Measurements from ENCODE around the gene IRX4.

Gene IRX4

DNA sequence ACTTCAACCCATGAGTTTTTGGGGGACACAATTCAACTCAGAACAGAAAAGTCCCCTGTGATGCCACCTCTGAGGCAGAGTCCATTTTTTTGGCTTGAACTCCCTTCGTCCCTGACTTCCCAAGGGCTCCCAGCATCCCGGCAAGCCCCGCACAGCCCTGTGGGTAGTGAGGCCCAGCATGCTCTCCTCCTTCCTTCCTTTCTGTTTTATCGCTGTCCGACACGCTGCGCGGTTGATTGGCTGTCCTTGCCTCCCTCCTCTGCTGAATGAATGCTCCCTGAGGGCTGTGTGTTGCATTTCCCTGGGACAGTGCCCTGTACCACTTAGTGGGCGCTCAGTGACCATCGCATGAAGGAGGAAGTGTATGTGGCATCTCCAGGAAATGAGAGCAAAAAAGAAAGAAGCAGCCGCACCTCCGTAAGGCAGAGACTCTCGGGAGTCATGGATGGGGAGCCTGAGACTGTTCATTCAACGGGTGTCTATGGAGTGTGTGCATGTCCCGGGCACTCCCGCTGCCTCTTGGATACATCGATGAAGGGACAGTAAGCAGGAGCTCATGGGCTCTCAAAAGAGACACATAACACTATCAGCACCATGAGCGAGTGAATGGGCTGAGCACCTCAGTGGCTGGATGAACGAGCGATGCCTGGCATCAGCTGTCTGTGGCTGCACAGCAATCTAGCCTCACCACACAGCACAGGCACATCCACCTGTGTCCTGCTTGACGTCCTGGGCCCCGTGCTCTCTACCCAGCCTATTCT, 10.1 kb upstream of the IRX4 start:
- no peaks in the 10 kb centered on the region for H3F3A ChIP-seq (ENCODE audit: low read depth)
- no peaks in the 10 kb centered on the region for H3K27me3 ChIP-seq (ENCODE audit: insufficient read depth, low read length, poor library complexity, severe bottlenecking)

DNA sequence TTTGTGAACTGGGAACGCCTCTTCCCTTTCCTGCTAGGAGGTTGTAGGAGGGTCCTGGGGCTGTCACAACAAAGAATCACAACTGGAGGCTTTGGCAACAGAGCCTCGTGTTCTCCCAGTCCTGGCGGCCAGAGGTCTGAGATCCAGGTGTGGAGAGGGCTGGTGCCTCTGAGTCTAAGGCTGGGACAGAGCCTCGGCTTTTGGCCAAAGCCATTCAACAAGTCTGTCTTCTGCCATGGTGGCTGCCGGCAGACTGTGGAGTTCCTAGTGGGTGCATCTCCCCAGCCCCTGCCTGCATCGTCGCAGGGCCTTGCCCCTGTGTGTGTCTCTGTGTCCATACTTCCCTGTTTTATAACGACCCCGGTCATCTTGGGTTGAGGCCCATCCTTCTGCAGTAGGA, 9.5 kb upstream of the IRX4 start:
- H3K9me2 ChIP-seq (replicated peaks; ENCODE audit: low read depth, low read length) = no peaks in the 10 kb centered on the region
- H3K36me3 ChIP-seq (ENCODE audit: insufficient read depth, low read length) = no peaks in the 10 kb centered on the region
- H3K4me3 ChIP-seq (ENCODE audit: low read length, poor library complexity, severe bottlenecking) = no peak overlapping the region
- no peaks in the 10 kb centered on the region for H3K27me3 ChIP-seq (ENCODE audit: insufficient read depth, low read length, poor library complexity, severe bottlenecking)
- no peak overlapping the region for H2AFZ ChIP-seq (ENCODE audit: low read length)
- H3K4me2 ChIP-seq (ENCODE audit: low read depth, low read length, poor library complexity, severe bottlenecking) = no peak overlapping the region
- no peaks in the 10 kb centered on the region for H3K79me2 ChIP-seq (ENCODE audit: insufficient read depth, low read length)
- H3K4me1 ChIP-seq (ENCODE audit: insufficient read depth, low read length, poor library complexity, severe bottlenecking) = no peaks in the 10 kb centered on the region
- H3K9me3 ChIP-seq (ENCODE audit: insufficient read depth, low read depth, low read length) = peaks cover 7% of the 10 kb centered on the region; the same call in 1 of the 2 replicates
- TF ChIP-seq, protein P1, sequence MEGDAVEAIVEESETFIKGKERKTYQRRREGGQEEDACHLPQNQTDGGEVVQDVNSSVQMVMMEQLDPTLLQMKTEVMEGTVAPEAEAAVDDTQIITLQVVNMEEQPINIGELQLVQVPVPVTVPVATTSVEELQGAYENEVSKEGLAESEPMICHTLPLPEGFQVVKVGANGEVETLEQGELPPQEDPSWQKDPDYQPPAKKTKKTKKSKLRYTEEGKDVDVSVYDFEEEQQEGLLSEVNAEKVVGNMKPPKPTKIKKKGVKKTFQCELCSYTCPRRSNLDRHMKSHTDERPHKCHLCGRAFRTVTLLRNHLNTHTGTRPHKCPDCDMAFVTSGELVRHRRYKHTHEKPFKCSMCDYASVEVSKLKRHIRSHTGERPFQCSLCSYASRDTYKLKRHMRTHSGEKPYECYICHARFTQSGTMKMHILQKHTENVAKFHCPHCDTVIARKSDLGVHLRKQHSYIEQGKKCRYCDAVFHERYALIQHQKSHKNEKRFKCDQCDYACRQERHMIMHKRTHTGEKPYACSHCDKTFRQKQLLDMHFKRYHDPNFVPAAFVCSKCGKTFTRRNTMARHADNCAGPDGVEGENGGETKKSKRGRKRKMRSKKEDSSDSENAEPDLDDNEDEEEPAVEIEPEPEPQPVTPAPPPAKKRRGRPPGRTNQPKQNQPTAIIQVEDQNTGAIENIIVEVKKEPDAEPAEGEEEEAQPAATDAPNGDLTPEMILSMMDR (conservative IDR thresholded peaks at IDR 0.05; ENCODE audit: low read length) = no peak
- no peak for TF ChIP-seq EZH2phosphoT487 (IDR thresholded peaks at IDR 0.05; ENCODE audit: borderline replicate concordance)
- H3K9ac ChIP-seq (ENCODE audit: low read depth, low read length, poor library complexity, severe bottlenecking) = no peak overlapping the region
- no peaks in the 10 kb centered on the region for H3F3A ChIP-seq (ENCODE audit: low read depth)
- no peaks in the 10 kb centered on the region for H4K20me1 ChIP-seq (ENCODE audit: insufficient read depth, low read length, poor library complexity, severe bottlenecking)

More for the DNA sequence above, 10.1 kb upstream of the IRX4 start:
- no peak for TF ChIP-seq EZH2phosphoT487 (IDR thresholded peaks at IDR 0.05; ENCODE audit: borderline replicate concordance)
- TF ChIP-seq, protein P1 (conservative IDR thresholded peaks at IDR 0.05; ENCODE audit: low read length) = no peak
- no peak overlapping the region for H3K4me2 ChIP-seq (ENCODE audit: low read depth, low read length, poor library complexity, severe bottlenecking)
- H3K79me2 ChIP-seq (ENCODE audit: insufficient read depth, low read length) = no peaks in the 10 kb centered on the region
- H4K20me1 ChIP-seq (ENCODE audit: insufficient read depth, low read length, poor library complexity, severe bottlenecking) = no peaks in the 10 kb centered on the region
- peaks cover 4% of the 10 kb centered on the region; the same call in 1 of the 2 replicates for H3K9me3 ChIP-seq (ENCODE audit: insufficient read depth, low read depth, low read length)
- H2AFZ ChIP-seq (ENCODE audit: low read length) = no peak overlapping the region
- H3K4me3 ChIP-seq (ENCODE audit: low read length, poor library complexity, severe bottlenecking) = no peak overlapping the region
- H3K4me1 ChIP-seq (ENCODE audit: insufficient read depth, low read length, poor library complexity, severe bottlenecking) = no peaks in the 10 kb centered on the region
- no peak overlapping the region for H3K9ac ChIP-seq (ENCODE audit: low read depth, low read length, poor library complexity, severe bottlenecking)
- no peaks in the 10 kb centered on the region for H3K9me2 ChIP-seq (replicated peaks; ENCODE audit: low read depth, low read length)
- no peaks in the 10 kb centered on the region for H3K36me3 ChIP-seq (ENCODE audit: insufficient read depth, low read length)

DNA sequence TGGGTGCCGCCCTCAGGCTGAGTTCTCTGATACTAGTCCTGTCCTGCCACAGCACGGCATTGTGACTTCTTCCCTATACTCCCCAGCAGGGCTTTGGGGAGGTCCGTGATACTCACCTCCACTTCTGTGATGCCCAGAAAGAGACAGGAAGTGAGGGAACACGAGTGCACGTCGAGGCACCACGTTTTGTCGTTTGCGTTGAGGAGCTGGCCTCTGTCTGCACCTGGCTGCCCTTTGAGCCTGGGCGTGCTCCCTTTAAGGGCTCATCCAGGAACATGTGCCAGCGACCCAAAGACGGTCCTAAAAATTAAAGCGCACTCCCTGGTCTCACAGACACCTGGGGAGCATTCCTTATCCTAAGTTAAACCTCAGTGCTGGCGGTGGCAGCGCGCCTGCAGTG, 8.7 kb upstream of the IRX4 start:
- Histone ChIP-seq H3K27me3 (ENCODE audit: insufficient read depth, low read length, poor library complexity, severe bottlenecking) (no peaks in the 10 kb centered on the region), H3K4me2 (ENCODE audit: low read depth, low read length, poor library complexity, severe bottlenecking) (no peak overlapping the region), H3K79me2 (ENCODE audit: insufficient read depth, low read length) (no peaks in the 10 kb centered on the region), H3F3A (ENCODE audit: low read depth) (no peaks in the 10 kb centered on the region), H3K9me3 (ENCODE audit: insufficient read depth, low read depth, low read length) (peaks cover 3% of the 10 kb centered on the region; the same call in 1 of the 2 replicates), H3K4me3 (ENCODE audit: low read length, poor library complexity, severe bottlenecking) (no peak overlapping the region), H3K36me3 (ENCODE audit: insufficient read depth, low read length) (no peaks in the 10 kb centered on the region), H3K4me1 (ENCODE audit: insufficient read depth, low read length, poor library complexity, severe bottlenecking) (no peaks in the 10 kb centered on the region), H2AFZ (ENCODE audit: low read length) (no peak overlapping the region), H3K9ac (ENCODE audit: low read depth, low read length, poor library complexity, severe bottlenecking) (no peak overlapping the region), H4K20me1 (ENCODE audit: insufficient read depth, low read length, poor library complexity, severe bottlenecking) (no peaks in the 10 kb centered on the region), H3K9me2 (replicated peaks; ENCODE audit: low read depth, low read length) (no peaks in the 10 kb centered on the region)
- TF ChIP-seq, protein P1 (conservative IDR thresholded peaks at IDR 0.05; ENCODE audit: low read length) = no peak
- no peak for TF ChIP-seq EZH2phosphoT487 (IDR thresholded peaks at IDR 0.05; ENCODE audit: borderline replicate concordance)

All from Loucy (cell line).